IPS DF 4.7 (cell line): Measurements from ENCODE around the gene SLCO4A1.

Experiments used
- DNase-seq: peaks from one replicate; pipeline ENCODE4 v3.0.0-alpha.2; 2013; ENCODE audit warnings: low spot score; ENCODE audit errors: extremely low read depth

The SLCO4A1 gene

GRCh38 chr20:62606551-62607201 is 35.6 kb upstream of the SLCO4A1 start:
- no peak for DNase-seq

- DNase-seq: no peak
Observed at GRCh38 chr20:62607366-62608217, 34.7 kb upstream of the SLCO4A1 start.

GRCh38 chr20:62608218-62608565 is 34.1 kb upstream of the SLCO4A1 start:
- DNase-seq: no peak

GRCh38 chr20:62609279-62609720 is 33.0 kb upstream of the SLCO4A1 start:
- DNase-seq: no peak

GRCh38 chr20:62609811-62610757 is 32.2 kb upstream of the SLCO4A1 start:
- DNase-seq: no peak

- no peak for DNase-seq
Observed at GRCh38 chr20:62611012-62611411, 31.3 kb upstream of the SLCO4A1 start.

- no peak for DNase-seq
Observed at GRCh38 chr20:62611819-62612218, 30.5 kb upstream of the SLCO4A1 start.

- DNase-seq: no peak
Observed at GRCh38 chr20:62614085-62614960, 28.0 kb upstream of the SLCO4A1 start.

GRCh38 chr20:62614961-62615680 is 27.2 kb upstream of the SLCO4A1 start:
- DNase-seq: no peak

- DNase-seq: no peak
Observed at GRCh38 chr20:62615750-62616251, 26.5 kb upstream of the SLCO4A1 start.

- DNase-seq: no peak
Observed at GRCh38 chr20:62616728-62617621, 25.3 kb upstream of the SLCO4A1 start.

GRCh38 chr20:62617711-62618483 is 24.4 kb upstream of the SLCO4A1 start:
- DNase-seq: no peak

GRCh38 chr20:62618611-62619529 is 23.4 kb upstream of the SLCO4A1 start:
- DNase-seq: no peak

GRCh38 chr20:62620625-62621024 is 21.7 kb upstream of the SLCO4A1 start:
- DNase-seq: no peak

GRCh38 chr20:62621251-62622110 is 20.8 kb upstream of the SLCO4A1 start:
- DNase-seq: no peak
